ENCODE measurements around the gene PIH1D2.

The PIH1D2 gene

DNA sequence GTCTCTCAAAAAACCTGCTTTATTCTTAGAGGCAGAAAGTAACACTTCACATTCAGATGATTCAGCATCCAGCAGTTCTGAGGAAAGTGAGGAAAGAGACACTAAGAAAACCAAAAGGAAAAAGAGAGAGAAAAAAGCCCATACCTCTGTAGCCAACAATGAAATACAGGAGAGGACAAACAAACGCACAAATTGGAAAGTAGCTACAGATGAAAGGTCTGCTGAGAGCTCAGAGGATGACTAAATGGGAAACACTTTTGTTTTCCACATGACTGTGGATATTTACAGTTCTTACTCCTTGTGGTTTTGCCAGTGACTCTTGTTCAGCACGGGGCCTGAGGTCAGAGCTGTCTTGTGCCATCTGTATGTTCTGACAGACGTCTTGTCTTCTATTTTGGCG, 8.9 kb upstream of the PIH1D2 start:
- Histone ChIP-seq H3K9me3 (no peaks in the 10 kb centered on the region), H3K27me3 (no peaks in the 10 kb centered on the region), H3K36me3 (peaks cover 74% of the 10 kb centered on the region), H3K4me1 (no peaks in the 10 kb centered on the region; the same call in 1 of the 2 replicates), H3K4me3 (ENCODE audit: low read depth, low read length) (no peak overlapping the region)
- TF ChIP-seq, protein P1, sequence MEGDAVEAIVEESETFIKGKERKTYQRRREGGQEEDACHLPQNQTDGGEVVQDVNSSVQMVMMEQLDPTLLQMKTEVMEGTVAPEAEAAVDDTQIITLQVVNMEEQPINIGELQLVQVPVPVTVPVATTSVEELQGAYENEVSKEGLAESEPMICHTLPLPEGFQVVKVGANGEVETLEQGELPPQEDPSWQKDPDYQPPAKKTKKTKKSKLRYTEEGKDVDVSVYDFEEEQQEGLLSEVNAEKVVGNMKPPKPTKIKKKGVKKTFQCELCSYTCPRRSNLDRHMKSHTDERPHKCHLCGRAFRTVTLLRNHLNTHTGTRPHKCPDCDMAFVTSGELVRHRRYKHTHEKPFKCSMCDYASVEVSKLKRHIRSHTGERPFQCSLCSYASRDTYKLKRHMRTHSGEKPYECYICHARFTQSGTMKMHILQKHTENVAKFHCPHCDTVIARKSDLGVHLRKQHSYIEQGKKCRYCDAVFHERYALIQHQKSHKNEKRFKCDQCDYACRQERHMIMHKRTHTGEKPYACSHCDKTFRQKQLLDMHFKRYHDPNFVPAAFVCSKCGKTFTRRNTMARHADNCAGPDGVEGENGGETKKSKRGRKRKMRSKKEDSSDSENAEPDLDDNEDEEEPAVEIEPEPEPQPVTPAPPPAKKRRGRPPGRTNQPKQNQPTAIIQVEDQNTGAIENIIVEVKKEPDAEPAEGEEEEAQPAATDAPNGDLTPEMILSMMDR (IDR thresholded peaks at IDR 0.05; ENCODE audit: low read depth, low read length) = no peak
- DNase-seq = no peak

DNA sequence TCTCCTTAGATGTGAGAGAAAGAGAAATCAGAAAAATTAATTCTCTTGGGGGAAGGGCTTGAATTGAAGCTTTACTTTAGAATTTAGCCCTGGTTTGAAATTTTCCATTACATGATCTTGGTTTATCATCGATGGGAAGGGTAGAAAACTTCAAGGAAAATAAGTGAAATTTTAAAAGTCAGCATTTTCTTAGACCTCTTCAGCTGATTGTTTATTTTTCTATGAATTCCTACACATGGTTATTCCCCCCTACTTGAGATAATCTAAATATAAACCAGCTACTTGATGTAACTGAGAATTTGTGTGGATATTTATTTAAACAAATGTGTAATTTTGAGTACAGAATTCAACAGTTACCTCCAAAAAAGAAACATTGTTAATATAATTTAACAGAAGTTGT, 10.9 kb downstream of the PIH1D2 start:
- no peak overlapping the region for H3K4me3 ChIP-seq (ENCODE audit: low read depth, low read length)
- DNase-seq = no peak
- peaks cover 36% of the 10 kb centered on the region for H3K36me3 ChIP-seq
- TF ChIP-seq, protein P1 (IDR thresholded peaks at IDR 0.05; ENCODE audit: low read depth, low read length) = no peak
- H3K27me3 ChIP-seq = no peaks in the 10 kb centered on the region
- no peaks in the 10 kb centered on the region for H3K9me3 ChIP-seq
- no peaks in the 10 kb centered on the region for H3K4me1 ChIP-seq

GRCh38 chr11:112058103-112058502, 15.7 kb downstream of the PIH1D2 start:
- no peak overlapping the region for H3K4me3 ChIP-seq (ENCODE audit: low read depth, low read length)
- H3K9me3 ChIP-seq = no peaks in the 10 kb centered on the region
- no peak for DNase-seq
- no peaks in the 10 kb centered on the region for H3K27me3 ChIP-seq
- H3K4me1 ChIP-seq = no peaks in the 10 kb centered on the region
- peaks cover 58% of the 10 kb centered on the region for H3K36me3 ChIP-seq
- TF ChIP-seq, protein P1 (IDR thresholded peaks at IDR 0.05; ENCODE audit: low read depth, low read length) = no peak

GRCh38 chr11:112057170-112057569, 16.6 kb downstream of the PIH1D2 start:
- Histone ChIP-seq H3K4me3 (ENCODE audit: low read depth, low read length) (no peak overlapping the region), H3K27me3 (no peaks in the 10 kb centered on the region), H3K36me3 (peaks cover 58% of the 10 kb centered on the region), H3K9me3 (no peaks in the 10 kb centered on the region), H3K4me1 (no peaks in the 10 kb centered on the region)
- TF ChIP-seq, protein P1 (IDR thresholded peaks at IDR 0.05; ENCODE audit: low read depth, low read length) = no peak
- DNase-seq = no peak

- DNase-seq = no peak
- H3K4me3 ChIP-seq (ENCODE audit: low read depth, low read length) = no peak overlapping the region
- TF ChIP-seq, protein P1 (IDR thresholded peaks at IDR 0.05; ENCODE audit: low read depth, low read length) = no peak
- peaks cover 73% of the 10 kb centered on the region for H3K36me3 ChIP-seq
- no peaks in the 10 kb centered on the region for H3K4me1 ChIP-seq
- H3K9me3 ChIP-seq = no peaks in the 10 kb centered on the region
- H3K27me3 ChIP-seq = no peaks in the 10 kb centered on the region
Measured at GRCh38 chr11:112051768-112052167, 22.0 kb downstream of the PIH1D2 start.

DNA sequence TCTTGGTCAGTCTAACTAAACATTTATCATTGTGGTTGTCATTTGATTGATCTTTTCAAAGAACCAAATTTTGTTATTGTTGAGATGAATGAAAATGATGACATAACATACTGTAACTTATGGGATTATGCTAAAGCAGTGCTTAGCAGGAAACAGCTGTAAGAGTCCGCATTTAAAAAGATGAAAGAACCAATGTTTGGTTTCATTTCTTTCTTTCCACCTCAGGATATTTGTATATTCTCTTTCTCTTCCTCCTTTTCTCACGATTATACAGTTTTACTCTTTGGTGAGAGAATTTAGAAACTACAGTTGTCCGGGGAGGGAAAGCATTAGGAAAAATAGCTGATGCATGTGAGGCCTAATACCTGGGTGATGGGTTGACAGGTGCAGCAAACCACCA, 23.1 kb downstream of the PIH1D2 start:
- Histone ChIP-seq H3K9me3 (no peaks in the 10 kb centered on the region), H3K4me3 (ENCODE audit: low read depth, low read length) (no peak overlapping the region), H3K4me1 (no peaks in the 10 kb centered on the region), H3K27me3 (no peaks in the 10 kb centered on the region), H3K36me3 (peaks cover 84% of the 10 kb centered on the region)
- TF ChIP-seq, protein P1 (IDR thresholded peaks at IDR 0.05; ENCODE audit: low read depth, low read length) = no peak
- DNase-seq = no peak
